Gastrocnemius medialis (tissue), 4 donors: ENCODE results near the gene AVP.

Experiments
- CTCF ChIP-seq, 5 experiments: fragments of 450-650 bp in 3 of 5; fragments of 200-600 bp in 2 of 5; sonication (generic) in 2 of 5; IDR thresholded peaks in 4 of 5; conservative IDR thresholded peaks in 1 of 5; 1 replicate in 4 of 5; 2 replicates in 1 of 5; pipeline ENCODE4 v1.5.1; 2016 to 2019; ENCODE audit warnings: antibody characterized with exemption in 5 of 5, mild to moderate bottlenecking in 3 of 5, moderate library complexity in 3 of 5
- POLR2A ChIP-seq, 2 donors: fragments of 450-650 bp; IDR thresholded peaks; one replicate each; pipeline ENCODE4 v1.6.1; 2017; ENCODE audit warnings: antibody characterized with exemption in 2 of 2, mild to moderate bottlenecking in 2 of 2, moderate library complexity in 2 of 2

- TF ChIP-seq POLR2A (IDR thresholded peaks at IDR 0.05) (no peak), CTCF (IDR thresholded peaks at IDR 0.05 in 4 of 5, conservative IDR thresholded peaks at IDR 0.05 in 1 of 5) (no peak)
These were observed 19.0 kb upstream of the AVP start for GRCh38 chr20:3103369-3104032.
